HTR-8/SVneo (cell line): ENCODE results near the gene SEC24B.
A peak's percentile ranks its signal among the peaks of the same experiment; 100 is the strongest.
"Not testable (repeated sequence)": the region's sequence is repeated elsewhere in the genome, so short reads cannot be mapped to it uniquely, and the experiment has no call there.

Experiments
- DNase-seq: peaks from one replicate; pipeline ENCODE4 v3.0.0; 2011; ENCODE audit warnings: low spot score, mixed read lengths; ENCODE audit not compliant: insufficient read length
- FAIRE-seq: peaks from 2 replicates; lab custom pipeline; 2011; peaks lifted over from hg19 to GRCh38; lab: Jason Lieb, UNC

SEC24B gene

DNA sequence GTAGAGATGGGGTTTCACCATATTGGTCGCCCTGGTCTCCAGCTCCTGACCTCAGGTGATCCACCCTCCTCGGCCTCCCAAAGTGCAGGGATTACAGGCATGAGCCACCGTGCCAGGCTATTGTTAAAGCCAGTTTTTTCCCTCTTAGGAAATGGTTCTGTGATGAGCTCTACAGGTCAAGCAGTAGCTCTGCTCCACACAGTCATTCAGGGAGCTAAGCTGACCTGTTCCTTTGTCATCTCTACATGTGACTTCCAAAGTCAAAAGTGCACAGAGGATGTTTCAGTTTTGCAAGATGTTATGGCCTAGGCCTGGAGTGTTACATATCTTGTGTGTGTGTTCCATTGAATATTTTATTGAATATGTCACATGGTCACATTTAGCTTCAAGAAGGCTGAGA lies 137.9 kb downstream of the SEC24B start:
- FAIRE-seq, result no peak

DNA sequence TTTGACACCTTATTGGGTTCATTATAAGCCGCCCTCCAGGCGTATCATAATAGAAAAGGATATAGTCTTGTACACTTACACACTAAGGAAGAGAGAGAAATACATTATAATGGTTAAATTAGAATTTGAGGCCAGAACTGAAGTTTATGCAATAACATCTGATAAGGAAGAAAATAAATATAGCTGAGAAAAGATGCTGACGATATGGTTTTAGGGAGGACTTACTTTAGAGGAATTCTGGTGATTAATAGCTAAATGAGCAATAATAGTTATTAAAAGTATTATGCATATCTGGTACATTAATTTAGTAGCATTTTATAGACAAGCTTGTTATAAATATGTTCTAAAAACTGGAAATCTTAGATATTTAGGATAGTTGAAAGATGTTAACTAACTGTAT lies 138.5 kb downstream of the SEC24B start:
- FAIRE-seq (no peak), DNase-seq (no peak)

More for the DNA sequence above, 137.9 kb downstream of the SEC24B start:
- DNase-seq, result no peak

DNA sequence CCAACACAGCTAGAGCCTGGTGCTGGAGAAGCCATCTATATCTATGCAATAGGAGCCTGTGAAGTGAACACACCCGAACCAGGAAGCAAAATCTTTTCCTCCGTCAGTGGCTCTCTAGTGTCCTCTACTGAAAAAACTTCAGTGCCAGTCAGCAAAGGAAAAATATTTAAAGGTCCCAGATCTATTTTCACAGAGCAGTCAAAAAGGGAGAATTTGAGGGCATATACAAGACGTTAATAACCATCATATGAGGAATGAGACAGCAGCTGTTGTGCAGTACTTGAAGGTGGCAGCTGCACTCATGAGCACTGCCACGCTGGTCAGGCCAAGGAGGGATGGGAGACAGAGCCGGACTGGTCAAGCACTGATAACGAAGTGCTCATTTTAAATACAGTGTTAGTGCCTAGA lies 140.8 kb downstream of the SEC24B start:
- FAIRE-seq, result no peak
- DNase-seq, result peak; percentile 14

DNA sequence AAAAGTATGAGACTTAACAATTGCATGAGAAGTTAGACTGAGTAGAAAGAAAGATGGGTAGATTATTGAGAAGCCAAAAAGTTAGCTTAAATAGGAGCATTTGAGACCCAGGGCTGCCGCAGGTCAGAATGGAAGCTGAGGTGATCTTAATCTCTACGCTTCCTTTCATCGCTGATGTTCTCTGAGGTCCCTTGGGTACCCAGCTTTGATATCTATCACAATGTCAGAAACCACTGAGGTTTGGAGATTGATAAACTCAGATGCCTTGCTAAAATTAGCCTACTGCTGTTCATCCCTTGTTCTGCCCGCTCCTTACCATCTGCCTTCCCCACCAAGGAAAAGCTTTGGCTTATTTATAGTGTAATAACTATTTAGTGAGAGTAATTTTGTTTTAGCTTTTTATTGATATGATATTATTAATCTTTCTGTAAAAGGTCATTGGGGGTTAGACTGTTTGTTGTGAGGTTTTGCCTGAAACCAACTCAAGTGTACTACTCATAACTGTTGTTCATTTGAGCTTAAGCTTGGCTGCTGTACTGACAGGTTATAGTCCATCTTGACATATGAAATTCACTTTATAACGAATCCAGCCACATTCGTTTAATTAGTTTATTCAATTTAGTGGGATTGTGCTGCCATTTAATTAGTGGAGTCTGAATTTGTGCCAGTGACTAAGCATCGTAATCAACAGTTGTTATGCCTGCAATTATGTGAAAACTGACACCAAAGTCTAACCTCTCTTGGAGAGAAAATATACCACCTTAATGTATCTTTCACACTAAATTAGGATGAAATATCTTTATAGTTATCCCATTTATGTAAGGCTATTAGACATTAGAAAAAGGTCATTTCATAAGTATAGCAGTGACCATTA lies 141.6 kb downstream of the SEC24B start:
- FAIRE-seq (peak; percentile 31), DNase-seq (no peak)

DNA sequence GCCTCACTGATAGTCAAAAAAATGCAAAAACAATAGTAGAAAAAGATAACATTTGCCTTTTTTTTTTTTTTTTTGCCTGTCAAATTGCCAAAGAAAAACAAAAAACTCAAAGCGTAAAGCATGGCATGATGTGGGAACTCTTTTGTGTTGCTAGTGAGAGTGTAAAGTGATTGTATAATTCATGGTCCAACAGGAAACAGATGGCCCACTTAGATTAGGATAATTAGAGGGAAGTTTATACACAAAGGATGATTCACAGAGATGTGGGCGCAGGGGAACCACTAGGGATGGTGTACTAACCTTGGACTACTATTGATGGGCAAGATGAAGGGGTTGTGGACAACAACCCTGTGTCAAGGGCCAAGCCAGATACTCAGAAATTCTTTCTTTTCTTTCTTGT lies 142.8 kb downstream of the SEC24B start:
- DNase-seq, result no peak

DNA sequence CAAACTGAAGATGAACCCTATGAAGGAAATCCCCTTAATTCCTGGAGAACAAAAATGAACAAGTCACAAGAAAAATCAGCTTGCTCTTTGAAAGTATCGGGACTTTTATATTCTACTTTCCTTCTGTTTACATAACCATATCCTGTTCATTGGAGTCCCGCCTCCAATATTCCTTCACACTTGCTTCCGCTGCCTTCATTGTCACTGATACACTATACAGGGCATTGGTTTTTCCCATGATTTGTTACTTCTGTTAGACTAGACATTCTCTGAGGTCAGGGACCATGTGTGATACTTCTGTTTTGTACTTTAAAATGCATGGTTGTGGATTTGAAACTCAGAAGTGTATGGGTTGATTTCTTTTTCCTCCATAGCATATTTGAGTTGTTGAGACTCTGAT lies 145.2 kb downstream of the SEC24B start:
- FAIRE-seq, result no peak
- DNase-seq, result no peak

More for the DNA sequence above, 142.8 kb downstream of the SEC24B start:
- no peak for FAIRE-seq

DNA sequence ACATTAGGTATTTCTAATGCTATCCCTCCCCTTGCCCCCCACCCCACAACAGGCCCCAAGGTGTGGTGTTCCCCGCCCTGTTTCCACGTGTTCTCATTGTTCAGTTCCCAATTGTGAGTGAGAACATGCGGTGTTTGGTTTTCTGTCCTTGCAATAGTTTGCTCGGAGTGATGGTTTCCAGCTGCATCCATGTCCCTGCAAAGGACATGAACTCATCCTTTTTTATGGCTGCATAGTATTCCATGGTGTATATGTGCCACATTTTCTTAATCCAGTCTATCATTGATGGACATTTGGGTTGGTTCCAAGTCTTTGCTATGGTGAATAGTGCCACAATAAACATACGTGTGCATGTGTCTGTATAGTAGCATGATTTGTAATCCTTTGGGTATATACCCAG lies 146.4 kb downstream of the SEC24B start:
- not testable (repeated sequence) for DNase-seq, FAIRE-seq

DNA sequence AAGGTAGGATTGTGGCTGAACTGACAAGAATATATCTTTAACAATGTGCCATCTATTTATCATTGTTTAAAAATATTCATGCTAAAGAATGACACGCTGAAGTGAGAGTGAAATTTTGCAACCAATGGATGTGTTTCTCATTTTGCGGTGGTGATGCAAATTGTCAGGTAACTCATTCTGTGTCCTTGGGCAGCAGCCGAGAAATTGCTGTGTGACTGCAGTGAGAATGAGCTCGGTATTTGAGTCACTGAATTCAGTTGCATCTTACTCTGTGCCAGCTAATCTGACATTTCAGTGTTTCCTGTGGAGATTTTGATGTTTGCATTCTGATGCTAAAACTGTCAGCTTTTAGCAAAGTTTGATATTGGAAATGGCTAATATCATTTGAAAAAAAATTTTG lies 154.6 kb downstream of the SEC24B start:
- no peak for FAIRE-seq
- no peak for DNase-seq

DNA sequence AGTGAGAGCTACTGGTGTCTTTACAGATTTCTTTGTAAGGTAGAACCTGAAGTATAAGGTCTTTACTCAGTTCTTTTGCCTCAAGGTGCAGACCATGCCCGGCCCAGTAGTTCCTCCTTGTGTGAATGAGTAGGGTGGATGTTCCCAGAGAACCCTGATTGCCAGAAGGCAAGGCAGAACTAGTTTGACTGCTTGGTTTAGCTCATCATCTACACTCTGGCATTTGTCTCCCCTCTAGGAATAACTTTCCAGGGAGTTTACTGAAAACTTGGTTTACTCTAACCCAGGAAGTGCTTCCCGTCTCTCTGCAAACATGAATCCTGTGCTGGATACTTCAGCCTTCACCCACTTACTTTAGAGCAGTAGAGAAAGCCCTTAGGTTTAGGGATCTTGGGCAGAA lies 155.5 kb downstream of the SEC24B start:
- DNase-seq (no peak), FAIRE-seq (no peak)

DNA sequence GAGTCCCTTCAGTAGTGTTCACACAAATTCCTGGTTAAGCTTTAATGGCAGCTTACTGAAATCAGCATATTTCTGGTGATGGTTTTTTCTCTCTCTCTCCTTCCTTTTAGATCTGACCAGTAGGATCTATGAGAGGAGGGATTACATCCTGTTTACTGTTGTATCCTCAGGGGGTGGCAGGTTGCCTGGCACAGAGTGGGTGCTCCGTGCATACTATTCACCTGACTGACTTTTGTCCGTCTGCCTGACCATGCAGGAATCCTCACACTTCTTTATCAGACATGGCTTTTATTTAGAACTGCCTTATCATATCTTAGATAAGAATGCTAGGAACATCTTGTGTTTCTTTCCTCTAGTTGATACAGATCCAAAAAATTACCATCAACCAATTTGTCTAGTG lies 156.0 kb downstream of the SEC24B start:
- no peak for DNase-seq
- no peak for FAIRE-seq
